Measurements from ENCODE around the gene TMEM106C.
A peak's percentile ranks its signal among the peaks of the same experiment; 100 is the strongest.

Gene TMEM106C

GRCh38 chr12:48000878-48001504 lies 37.6 kb downstream of the TMEM106C start:
- DNase-seq = no peak

GRCh38 chr12:48001505-48002413 lies 38.4 kb downstream of the TMEM106C start:
- no peak for DNase-seq

- no peak for DNase-seq
These were observed 39.0 kb downstream of the TMEM106C start for GRCh38 chr12:48002414-48002730.

GRCh38 chr12:48002773-48003218 lies 39.4 kb downstream of the TMEM106C start:
- DNase-seq = no peak

- DNase-seq = no peak
These were observed 40.0 kb downstream of the TMEM106C start for GRCh38 chr12:48003226-48004052.

- DNase-seq = peak; percentile 15
These were observed 40.9 kb downstream of the TMEM106C start, which contains the start of gene COL2A1 for GRCh38 chr12:48004053-48004941. COL2A1 (minus strand) TSS chr12:48004476; CDS start chr12:48004321, 155 bp downstream.

GRCh38 chr12:48005001-48005749 lies 41.8 kb downstream of the TMEM106C start:
- DNase-seq = no peak

- no peak for DNase-seq
These were observed 42.3 kb downstream of the TMEM106C start for GRCh38 chr12:48005750-48006021.

- no peak for DNase-seq
These were observed 43.8 kb downstream of the TMEM106C start for GRCh38 chr12:48007206-48007605.

- DNase-seq = no peak
These were observed 45.0 kb downstream of the TMEM106C start for GRCh38 chr12:48008349-48008748.

GRCh38 chr12:48008950-48009349 lies 45.6 kb downstream of the TMEM106C start:
- DNase-seq = no peak

- DNase-seq = no peak
These were observed 46.1 kb downstream of the TMEM106C start for GRCh38 chr12:48009471-48009870.

- no peak for DNase-seq
These were observed 47.1 kb downstream of the TMEM106C start for GRCh38 chr12:48010366-48010970.

- no peak for DNase-seq
These were observed 48.7 kb downstream of the TMEM106C start for GRCh38 chr12:48012070-48012469.

- DNase-seq = no peak
These were observed 49.9 kb downstream of the TMEM106C start for GRCh38 chr12:48013287-48013686.

- DNase-seq = no peak
These were observed 51.7 kb downstream of the TMEM106C start for GRCh38 chr12:48015129-48015528.

GRCh38 chr12:48015954-48016353 lies 52.6 kb downstream of the TMEM106C start:
- DNase-seq = no peak

- no peak for DNase-seq
These were observed 53.1 kb downstream of the TMEM106C start for GRCh38 chr12:48016373-48017020.

- DNase-seq = no peak
These were observed 54.1 kb downstream of the TMEM106C start for GRCh38 chr12:48017496-48017895.

- DNase-seq = no peak
These were observed 54.7 kb downstream of the TMEM106C start for GRCh38 chr12:48017921-48018617.
